Measurements from ENCODE around the gene PTOV1.

DNA sequence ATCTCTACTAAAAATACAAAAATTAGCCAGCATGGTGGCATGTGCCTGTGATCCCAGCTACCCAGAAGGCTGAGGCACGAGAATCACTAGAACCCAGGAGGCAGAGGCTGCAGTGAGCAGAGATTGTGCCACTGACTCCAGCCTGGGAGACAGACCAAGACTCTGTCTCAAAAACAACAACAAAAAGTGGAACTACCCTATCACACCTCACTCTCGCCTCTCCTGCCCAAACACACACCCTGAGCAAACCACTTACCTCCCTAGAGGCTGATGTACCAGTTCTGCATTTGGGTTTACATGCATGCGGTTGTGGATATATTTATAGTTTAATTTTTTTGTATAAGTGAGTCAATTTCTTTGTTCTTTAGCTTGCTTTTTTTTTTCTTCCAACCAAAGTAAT is 7.7 kb upstream of the PTOV1 start:
- TF ChIP-seq, protein P1, sequence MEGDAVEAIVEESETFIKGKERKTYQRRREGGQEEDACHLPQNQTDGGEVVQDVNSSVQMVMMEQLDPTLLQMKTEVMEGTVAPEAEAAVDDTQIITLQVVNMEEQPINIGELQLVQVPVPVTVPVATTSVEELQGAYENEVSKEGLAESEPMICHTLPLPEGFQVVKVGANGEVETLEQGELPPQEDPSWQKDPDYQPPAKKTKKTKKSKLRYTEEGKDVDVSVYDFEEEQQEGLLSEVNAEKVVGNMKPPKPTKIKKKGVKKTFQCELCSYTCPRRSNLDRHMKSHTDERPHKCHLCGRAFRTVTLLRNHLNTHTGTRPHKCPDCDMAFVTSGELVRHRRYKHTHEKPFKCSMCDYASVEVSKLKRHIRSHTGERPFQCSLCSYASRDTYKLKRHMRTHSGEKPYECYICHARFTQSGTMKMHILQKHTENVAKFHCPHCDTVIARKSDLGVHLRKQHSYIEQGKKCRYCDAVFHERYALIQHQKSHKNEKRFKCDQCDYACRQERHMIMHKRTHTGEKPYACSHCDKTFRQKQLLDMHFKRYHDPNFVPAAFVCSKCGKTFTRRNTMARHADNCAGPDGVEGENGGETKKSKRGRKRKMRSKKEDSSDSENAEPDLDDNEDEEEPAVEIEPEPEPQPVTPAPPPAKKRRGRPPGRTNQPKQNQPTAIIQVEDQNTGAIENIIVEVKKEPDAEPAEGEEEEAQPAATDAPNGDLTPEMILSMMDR (IDR thresholded peaks at IDR 0.05) = no peak
- no peak for TF ChIP-seq ZFX (IDR thresholded peaks at IDR 0.05; ENCODE audit: borderline replicate concordance)

Data from 22Rv1 (cell line).